Activated naive CD8-positive, alpha-beta T cell treated with anti-CD3 and anti-CD28 coated beads for 36 hours (primary cell): ENCODE results near the gene MARVELD1. TPM values are rescaled to one million over a fixed set of nuclear protein-coding genes. Genes with fewer than 3 reads are reported as not detected.

ENCODE experiments used
- DNase-seq: peaks from one replicate; pipeline ENCODE4 v3.0.0; 2021
- H3K27ac Mint-ChIP-seq: one replicate; pipeline ENCODE4 v1.8.0; 2022; ENCODE audit warnings: mild to moderate bottlenecking, moderate library complexity, mixed read lengths
- H3K27me3 Mint-ChIP-seq: one replicate; pipeline ENCODE4 v1.8.0; 2022; ENCODE audit warnings: mild to moderate bottlenecking, mixed read lengths
- H3K36me3 Mint-ChIP-seq: one replicate; pipeline ENCODE4 v1.8.0; 2021; ENCODE audit warnings: mild to moderate bottlenecking, mixed read lengths
- H3K4me1 Mint-ChIP-seq: one replicate; pipeline ENCODE4 v1.8.0; 2021; ENCODE audit warnings: mixed read lengths
- H3K4me3 Mint-ChIP-seq: one replicate; pipeline ENCODE4 v1.8.0; 2022; ENCODE audit warnings: mild to moderate bottlenecking, moderate library complexity, mixed read lengths
- H3K9me3 Mint-ChIP-seq: one replicate; pipeline ENCODE4 v1.8.0; 2022; ENCODE audit warnings: mixed read lengths
- total RNA-seq, 2 experiments: library from RNA; stranded (reverse); gene quantifications; one replicate each; pipeline ENCODE4 v1.2.3, GENCODE V29; 2021

Gene MARVELD1
- total RNA-seq, 2 experiments from 2014 or later = 4.1 to 5.5 TPM

- H3K9me3 Mint-ChIP-seq = no peaks in the 10 kb centered on the region
- peaks cover 2% of the 10 kb centered on the region for H3K4me1 Mint-ChIP-seq
- peaks cover 11% of the 10 kb centered on the region for H3K27me3 Mint-ChIP-seq
- DNase-seq = no peak
- no peak overlapping the region for H3K27ac Mint-ChIP-seq
- H3K36me3 Mint-ChIP-seq = no peaks in the 10 kb centered on the region
- no peak overlapping the region for H3K4me3 Mint-ChIP-seq
Observed at GRCh38 chr10:97726636-97727178, 13.2 kb downstream of the MARVELD1 start.

- Mint-ChIP-seq H3K27ac (no peak overlapping the region), H3K27me3 (peaks cover 11% of the 10 kb centered on the region), H3K9me3 (no peaks in the 10 kb centered on the region), H3K4me1 (peaks cover 4% of the 10 kb centered on the region), H3K4me3 (no peak overlapping the region), H3K36me3 (no peaks in the 10 kb centered on the region)
- no peak for DNase-seq
Observed at GRCh38 chr10:97729014-97729413, 15.5 kb downstream of the MARVELD1 start.

GRCh38 chr10:97731346-97732051 lies 18.0 kb downstream of the MARVELD1 start:
- peak; percentile 34 for DNase-seq
- no peaks in the 10 kb centered on the region for H3K36me3 Mint-ChIP-seq
- H3K27me3 Mint-ChIP-seq = peaks cover 7% of the 10 kb centered on the region

GRCh38 chr10:97732052-97732359 lies 18.5 kb downstream of the MARVELD1 start:
- peaks cover 9% of the 10 kb centered on the region for H3K4me1 Mint-ChIP-seq
- DNase-seq = no peak
- H3K36me3 Mint-ChIP-seq = no peaks in the 10 kb centered on the region
- H3K27me3 Mint-ChIP-seq = peaks cover 7% of the 10 kb centered on the region
- no peak overlapping the region for H3K4me3 Mint-ChIP-seq
- no peaks in the 10 kb centered on the region for H3K9me3 Mint-ChIP-seq
- H3K27ac Mint-ChIP-seq = no peak overlapping the region

More at GRCh38 chr10:97731346-97732051, 18.0 kb downstream of the MARVELD1 start:
- Mint-ChIP-seq H3K4me3 (no peak overlapping the region), H3K27ac (no peak overlapping the region), H3K9me3 (no peaks in the 10 kb centered on the region), H3K4me1 (peaks cover 6% of the 10 kb centered on the region)

GRCh38 chr10:97733256-97733655 lies 19.7 kb downstream of the MARVELD1 start:
- DNase-seq = no peak
- Mint-ChIP-seq H3K9me3 (no peaks in the 10 kb centered on the region), H3K4me3 (no peak overlapping the region), H3K27ac (no peak overlapping the region), H3K4me1 (peaks cover 16% of the 10 kb centered on the region), H3K27me3 (peaks cover 7% of the 10 kb centered on the region), H3K36me3 (peaks cover 8% of the 10 kb centered on the region)

DNA sequence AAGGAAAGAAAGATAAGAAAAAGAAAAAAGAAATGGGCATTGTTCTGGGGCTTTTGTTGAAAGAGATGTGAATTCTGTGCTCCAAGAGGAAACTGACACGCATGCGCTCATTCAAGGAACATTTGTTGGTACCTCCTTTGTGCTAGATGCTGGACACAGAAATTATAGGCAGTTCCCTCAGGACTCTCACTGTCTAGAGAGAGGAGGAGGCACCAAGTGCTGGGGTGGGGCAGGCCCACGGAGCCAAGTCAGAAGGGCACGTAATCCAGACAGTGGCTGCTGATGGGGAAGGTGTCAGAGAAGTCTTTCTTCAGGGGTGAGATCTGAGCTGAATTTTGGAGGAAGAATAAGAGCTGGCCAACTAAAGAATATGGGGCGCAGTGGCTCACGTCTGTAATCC lies 20.5 kb downstream of the MARVELD1 start:
- no peak overlapping the region for H3K27ac Mint-ChIP-seq
- no peak overlapping the region for H3K4me3 Mint-ChIP-seq
- no peak for DNase-seq
- peaks cover 7% of the 10 kb centered on the region for H3K27me3 Mint-ChIP-seq
- H3K4me1 Mint-ChIP-seq = peaks cover 20% of the 10 kb centered on the region
- no peaks in the 10 kb centered on the region for H3K9me3 Mint-ChIP-seq
- peaks cover 10% of the 10 kb centered on the region for H3K36me3 Mint-ChIP-seq

- peaks cover 40% of the 10 kb centered on the region for H3K4me1 Mint-ChIP-seq
- H3K36me3 Mint-ChIP-seq = peaks cover 26% of the 10 kb centered on the region
- H3K9me3 Mint-ChIP-seq = no peaks in the 10 kb centered on the region
- peak overlapping the region; percentile 96 for H3K27ac Mint-ChIP-seq
- H3K27me3 Mint-ChIP-seq = no peaks in the 10 kb centered on the region
- H3K4me3 Mint-ChIP-seq = peak overlapping the region; percentile 98
- DNase-seq = no peak
Observed at GRCh38 chr10:97736403-97736901, 22.9 kb downstream of the MARVELD1 start.

DNA sequence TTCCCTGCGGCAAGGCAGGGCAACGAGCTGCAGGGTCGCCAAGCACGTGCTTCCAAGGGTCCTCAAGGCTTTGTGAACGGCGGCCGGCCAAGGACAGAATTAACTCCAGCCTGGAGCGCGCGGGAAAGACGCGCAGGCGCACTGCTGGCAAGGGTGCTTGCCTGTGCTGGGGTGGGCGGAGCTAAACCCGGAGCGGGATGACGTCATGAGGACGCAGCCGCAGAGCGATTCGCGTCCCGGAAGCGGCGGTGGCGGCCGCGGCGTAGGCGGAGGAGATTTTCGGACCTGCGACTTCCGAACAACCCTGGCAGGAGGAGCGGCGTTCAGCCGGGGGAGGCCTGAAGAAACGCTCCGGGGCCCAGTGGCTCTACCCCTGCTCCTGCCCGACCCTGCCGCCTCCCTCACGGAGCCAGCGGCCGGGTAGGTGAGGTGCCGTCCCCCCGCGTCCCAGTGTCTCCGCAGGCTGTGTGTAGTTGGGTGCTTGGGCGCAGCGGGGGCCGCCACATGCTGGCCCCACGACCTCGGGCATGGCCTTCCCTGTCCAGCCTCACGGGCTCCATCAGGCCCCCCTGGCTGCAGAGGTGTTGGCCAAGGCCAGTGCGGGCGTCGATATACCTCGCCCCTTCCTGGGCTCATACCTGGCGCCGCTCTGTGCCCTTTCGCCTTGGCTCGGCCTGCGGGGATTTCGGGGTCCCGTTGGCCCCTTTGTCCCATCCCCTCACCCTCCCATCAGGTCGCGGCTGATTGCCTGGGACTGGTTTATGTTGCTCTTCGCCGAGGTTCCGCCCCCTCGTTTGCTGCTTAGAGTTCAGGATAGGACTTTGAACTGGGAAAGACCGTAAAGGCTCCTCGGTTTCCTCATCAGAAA lies 23.6 kb downstream of the MARVELD1 start, which contains the start of gene ZFYVE27:
Gene ZFYVE27 (plus strand): TSS at position 227 of the 868 bp plus-strand sequence. CDS start 1,350 bp downstream, outside the sequence.
- Mint-ChIP-seq H3K27me3 (no peaks in the 10 kb centered on the region), H3K27ac (peak within 1 kb of the TSS; percentile 96), H3K4me1 (peaks cover 40% of the 10 kb centered on the region), H3K9me3 (no peaks in the 10 kb centered on the region), H3K4me3 (peak within 1 kb of the TSS; percentile 98), H3K36me3 (peaks cover 27% of the 10 kb centered on the region)
- DNase-seq = peak; percentile 96

DNA sequence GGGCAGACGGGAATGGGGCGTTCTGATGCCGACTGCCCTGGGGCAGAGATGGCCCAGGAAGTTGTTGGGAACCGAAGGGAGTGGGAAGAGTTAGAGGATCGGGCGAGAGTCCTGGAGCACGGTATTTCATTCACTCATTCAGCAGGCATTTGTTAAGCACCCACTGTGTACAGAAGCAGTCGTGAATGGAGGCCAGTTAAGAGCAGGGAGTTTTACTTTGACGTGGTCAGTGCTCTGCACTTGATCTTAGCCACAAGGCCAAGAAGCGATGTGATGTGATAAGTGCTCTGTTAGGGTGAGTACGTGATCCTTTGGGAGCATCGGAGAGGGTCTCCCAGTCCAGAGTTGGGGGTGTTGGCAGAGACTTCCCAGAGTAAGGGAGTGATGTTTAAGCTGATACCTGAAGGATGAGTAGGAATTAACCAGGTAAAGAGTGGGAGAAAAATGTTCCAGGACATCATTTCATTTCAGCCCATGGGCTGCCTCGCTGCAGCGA lies 24.3 kb downstream of the MARVELD1 start:
- Mint-ChIP-seq H3K27ac (peak overlapping the region; percentile 96), H3K9me3 (no peaks in the 10 kb centered on the region), H3K4me3 (peak overlapping the region; percentile 98), H3K36me3 (peaks cover 28% of the 10 kb centered on the region), H3K27me3 (no peaks in the 10 kb centered on the region), H3K4me1 (peaks cover 42% of the 10 kb centered on the region)
- no peak for DNase-seq

DNA sequence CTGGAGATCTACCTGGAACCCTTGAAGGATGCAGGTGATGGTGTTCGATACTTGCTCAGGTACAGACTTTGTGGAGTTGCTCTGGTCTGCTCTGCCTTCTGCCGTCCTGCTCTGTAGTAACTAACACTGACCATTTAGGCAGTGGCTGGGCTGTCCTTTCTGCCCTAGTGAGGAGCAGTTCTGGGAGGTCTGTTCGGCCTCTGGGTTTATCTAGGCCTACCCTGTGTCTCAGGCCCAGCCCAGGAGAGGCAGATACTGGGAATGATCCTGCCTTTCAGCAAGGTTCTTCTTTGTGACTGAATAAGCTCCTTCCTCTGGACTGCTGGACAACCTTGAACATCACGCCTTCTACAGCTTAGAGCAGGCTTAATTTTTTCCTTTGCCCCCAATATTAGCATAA lies 25.1 kb downstream of the MARVELD1 start:
- H3K9me3 Mint-ChIP-seq = no peaks in the 10 kb centered on the region
- peaks cover 31% of the 10 kb centered on the region for H3K36me3 Mint-ChIP-seq
- peak overlapping the region; percentile 98 for H3K4me3 Mint-ChIP-seq
- no peak overlapping the region for H3K27ac Mint-ChIP-seq
- DNase-seq = no peak
- H3K27me3 Mint-ChIP-seq = no peaks in the 10 kb centered on the region
- peaks cover 48% of the 10 kb centered on the region for H3K4me1 Mint-ChIP-seq

- no peaks in the 10 kb centered on the region for H3K9me3 Mint-ChIP-seq
- no peak overlapping the region for H3K4me3 Mint-ChIP-seq
- H3K36me3 Mint-ChIP-seq = peaks cover 42% of the 10 kb centered on the region
- no peak for DNase-seq
- H3K27ac Mint-ChIP-seq = no peak overlapping the region
- H3K4me1 Mint-ChIP-seq = peaks cover 51% of the 10 kb centered on the region
- no peaks in the 10 kb centered on the region for H3K27me3 Mint-ChIP-seq
Observed at GRCh38 chr10:97740613-97741012, 27.1 kb downstream of the MARVELD1 start.

DNA sequence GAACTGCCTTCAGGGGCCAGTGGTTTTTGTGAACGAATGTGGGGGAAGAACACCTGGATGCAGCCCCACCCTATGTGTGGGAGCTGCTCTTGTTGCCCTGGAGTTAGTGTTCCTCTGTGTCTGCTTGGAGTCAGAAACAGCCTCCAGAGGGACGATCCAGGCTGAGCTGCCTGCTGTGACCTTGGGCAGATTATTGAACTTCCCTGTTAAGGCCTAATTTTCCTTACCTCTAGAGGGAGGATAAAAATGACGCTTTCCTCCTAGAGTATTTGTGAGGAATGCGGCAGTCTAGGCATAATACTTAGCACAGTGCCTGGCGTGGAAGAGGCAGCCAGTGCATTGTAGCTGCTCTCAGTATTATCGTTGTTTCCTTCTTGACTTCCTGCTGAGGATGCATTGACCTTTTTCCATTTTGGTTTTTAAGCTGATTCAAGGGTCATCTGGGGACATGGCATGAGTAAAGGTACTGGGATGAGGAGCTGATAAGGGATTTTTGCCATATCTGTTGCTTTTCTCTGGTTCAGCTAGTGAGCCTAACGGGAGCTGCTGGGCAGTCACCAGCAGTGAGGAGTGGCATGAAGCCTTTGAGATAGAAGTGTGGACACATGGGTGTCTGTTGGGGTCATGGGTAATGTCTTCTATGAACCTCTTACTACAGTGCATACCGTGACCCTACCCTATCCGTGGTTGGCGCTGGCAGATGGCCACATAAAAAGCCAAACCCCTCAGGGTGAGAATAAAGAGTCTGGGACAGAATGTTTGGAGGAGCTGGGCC lies 29.8 kb downstream of the MARVELD1 start:
- H3K36me3 Mint-ChIP-seq = peaks cover 40% of the 10 kb centered on the region

DNA sequence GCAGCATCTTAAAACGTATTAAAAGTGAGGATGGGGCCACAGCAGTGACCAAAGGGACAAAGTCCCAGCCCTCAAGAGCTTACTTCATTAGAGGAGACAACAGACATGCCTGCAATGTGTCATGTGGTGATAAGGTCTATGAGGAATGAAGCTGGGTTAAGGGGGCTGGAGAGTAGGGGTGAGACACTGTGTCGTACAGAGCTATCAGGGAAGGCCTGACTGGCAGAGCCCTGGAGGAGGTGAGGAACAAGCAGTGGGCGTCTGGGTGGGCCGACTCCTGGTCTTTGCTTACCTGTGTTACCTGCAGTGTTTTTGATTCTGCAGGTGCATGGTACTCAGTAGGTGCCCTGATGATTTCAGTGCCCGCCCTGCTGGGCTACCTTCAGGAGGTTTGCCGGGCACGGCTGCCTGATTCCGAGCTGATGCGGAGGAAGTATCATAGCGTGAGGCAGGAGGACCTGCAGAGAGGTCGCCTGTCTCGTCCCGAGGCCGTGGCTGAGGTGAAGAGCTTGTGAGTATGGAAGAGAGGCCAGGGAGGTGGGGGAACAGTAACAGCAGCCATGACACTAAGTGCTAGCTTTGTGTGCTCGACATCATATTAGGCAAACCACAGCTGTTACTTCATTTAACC lies 31.0 kb downstream of the MARVELD1 start:
- DNase-seq = no peak
- Mint-ChIP-seq H3K27ac (peak overlapping the region; percentile 43), H3K9me3 (no peaks in the 10 kb centered on the region), H3K4me1 (peaks cover 31% of the 10 kb centered on the region), H3K4me3 (no peak overlapping the region), H3K36me3 (peaks cover 40% of the 10 kb centered on the region), H3K27me3 (no peaks in the 10 kb centered on the region)

More for the DNA sequence above, 29.8 kb downstream of the MARVELD1 start:
- no peak overlapping the region for H3K4me3 Mint-ChIP-seq
- no peak for DNase-seq
- no peak overlapping the region for H3K27ac Mint-ChIP-seq
- H3K9me3 Mint-ChIP-seq = no peaks in the 10 kb centered on the region
- H3K27me3 Mint-ChIP-seq = no peaks in the 10 kb centered on the region
- peaks cover 36% of the 10 kb centered on the region for H3K4me1 Mint-ChIP-seq

DNA sequence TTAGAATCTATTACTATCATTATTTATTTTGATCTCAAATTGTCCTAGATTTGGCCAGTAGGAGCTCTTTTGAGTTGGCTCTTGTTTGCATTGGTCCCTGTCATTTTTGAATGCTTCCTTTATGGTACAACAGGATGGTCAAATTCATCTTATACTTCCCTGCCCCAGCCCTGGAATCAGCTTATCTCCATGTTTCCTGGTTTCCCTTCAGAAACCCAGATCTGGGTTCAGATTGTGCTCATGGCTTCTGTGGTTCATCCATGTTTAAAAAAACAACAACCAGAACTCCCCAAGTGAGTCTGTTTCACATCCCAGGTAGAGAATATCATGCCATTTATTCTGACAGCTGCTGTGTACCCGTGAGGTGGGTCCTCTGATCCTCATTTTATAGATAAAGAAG lies 34.0 kb downstream of the MARVELD1 start:
- H3K9me3 Mint-ChIP-seq = no peaks in the 10 kb centered on the region

More for the DNA sequence above, 34.0 kb downstream of the MARVELD1 start:
- no peaks in the 10 kb centered on the region for H3K27me3 Mint-ChIP-seq
- no peak for DNase-seq
- H3K4me1 Mint-ChIP-seq = peaks cover 10% of the 10 kb centered on the region
- no peak overlapping the region for H3K4me3 Mint-ChIP-seq
- no peak overlapping the region for H3K27ac Mint-ChIP-seq
- H3K36me3 Mint-ChIP-seq = peaks cover 26% of the 10 kb centered on the region
